HG03108 (cell line): ENCODE data around the gene SUPT3H.
"Not testable (repeated sequence)": the region's sequence is repeated elsewhere in the genome, so short reads cannot be mapped to it uniquely, and the experiment has no call there.

Source experiments
- ATAC-seq: cut with Tn5 transposase; IDR thresholded peaks from one replicate; pipeline ENCODE4 v1.9.1; 2021; ENCODE audit warnings: moderate library complexity; ENCODE audit not compliant: unreplicated experiment

The SUPT3H gene

GRCh38 chr6:45185403-45186251, 192.1 kb downstream of the SUPT3H start:
- ATAC-seq, result no peak

- ATAC-seq, result no peak
Measured at GRCh38 chr6:45184937-45185336, 192.8 kb downstream of the SUPT3H start.

- no peak for ATAC-seq
Measured at GRCh38 chr6:45184040-45184439, 193.7 kb downstream of the SUPT3H start.

- not testable (repeated sequence) for ATAC-seq
Measured at GRCh38 chr6:45176373-45176772, 201.4 kb downstream of the SUPT3H start.

- no peak for ATAC-seq
Measured at GRCh38 chr6:45175272-45175671, 202.5 kb downstream of the SUPT3H start.

- ATAC-seq, result no peak
Measured at GRCh38 chr6:45174045-45174444, 203.7 kb downstream of the SUPT3H start.

GRCh38 chr6:45171380-45171779, 206.4 kb downstream of the SUPT3H start:
- ATAC-seq, result no peak

- ATAC-seq, result no peak
Measured at GRCh38 chr6:45170309-45170708, 207.4 kb downstream of the SUPT3H start.

- ATAC-seq, result no peak
Measured at GRCh38 chr6:45169815-45170214, 207.9 kb downstream of the SUPT3H start.

GRCh38 chr6:45163952-45164766, 213.6 kb downstream of the SUPT3H start:
- peak; percentile 74 for ATAC-seq

- no peak for ATAC-seq
Measured at GRCh38 chr6:45160305-45160704, 217.4 kb downstream of the SUPT3H start.

- peak; percentile 95 for ATAC-seq
Measured at GRCh38 chr6:45156075-45156474, 221.7 kb downstream of the SUPT3H start.

GRCh38 chr6:45155341-45155894, 222.3 kb downstream of the SUPT3H start:
- no peak for ATAC-seq

- ATAC-seq, result no peak
Measured at GRCh38 chr6:45154679-45155078, 223.1 kb downstream of the SUPT3H start.

GRCh38 chr6:45148711-45149341, 228.9 kb downstream of the SUPT3H start:
- no peak for ATAC-seq

- ATAC-seq, result no peak
Measured at GRCh38 chr6:45148278-45148677, 229.5 kb downstream of the SUPT3H start.

- not testable (repeated sequence) for ATAC-seq
Measured at GRCh38 chr6:45145658-45146057, 232.1 kb downstream of the SUPT3H start.

GRCh38 chr6:45138765-45139164, 239.0 kb downstream of the SUPT3H start:
- no peak for ATAC-seq

- ATAC-seq, result no peak
Measured at GRCh38 chr6:45136495-45136894, 241.2 kb downstream of the SUPT3H start.

GRCh38 chr6:45132658-45133294, 245.0 kb downstream of the SUPT3H start:
- no peak for ATAC-seq

- ATAC-seq, result no peak
Measured at GRCh38 chr6:45132059-45132458, 245.7 kb downstream of the SUPT3H start.
